GM19240 (cell line): ENCODE measurements around the gene CERK.
A peak's percentile ranks its signal among the peaks of the same experiment; 100 is the strongest.

Experiments used
- DNase-seq: peaks from one replicate; pipeline ENCODE4 v3.0.0; 2011; ENCODE audit warnings: low spot score; ENCODE audit not compliant: insufficient read length

The CERK gene

GRCh38 chr22:46678785-46679700 lies 59.0 kb downstream of the CERK start:
- DNase-seq = no peak

- no peak for DNase-seq
Observed at GRCh38 chr22:46678003-46678657, 59.9 kb downstream of the CERK start.

GRCh38 chr22:46677323-46678002 lies 60.6 kb downstream of the CERK start:
- DNase-seq = no peak

GRCh38 chr22:46676881-46677280 lies 61.2 kb downstream of the CERK start:
- no peak for DNase-seq

- no peak for DNase-seq
Observed at GRCh38 chr22:46676479-46676878, 61.6 kb downstream of the CERK start.

DNA sequence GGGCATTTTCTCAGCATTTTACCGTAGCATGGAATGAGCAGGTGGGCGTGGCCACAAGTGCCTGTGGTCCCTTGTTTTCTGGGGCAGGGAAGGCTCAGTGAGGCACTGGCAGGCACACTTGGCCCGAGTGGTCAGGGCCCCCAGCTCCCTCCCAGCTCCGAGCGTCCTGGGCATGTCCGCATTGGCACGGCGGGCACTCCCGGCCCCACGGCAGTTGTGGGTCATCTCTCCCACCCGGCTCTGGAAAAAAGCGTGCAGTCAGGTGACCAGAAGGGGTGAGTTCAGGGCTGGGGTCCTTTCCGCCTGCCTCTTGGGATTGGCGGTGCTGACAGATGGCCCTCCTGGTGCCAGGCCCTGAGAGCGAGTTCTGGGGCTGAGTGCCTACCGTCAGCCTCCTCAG lies 62.1 kb downstream of the CERK start:
- no peak for DNase-seq

DNA sequence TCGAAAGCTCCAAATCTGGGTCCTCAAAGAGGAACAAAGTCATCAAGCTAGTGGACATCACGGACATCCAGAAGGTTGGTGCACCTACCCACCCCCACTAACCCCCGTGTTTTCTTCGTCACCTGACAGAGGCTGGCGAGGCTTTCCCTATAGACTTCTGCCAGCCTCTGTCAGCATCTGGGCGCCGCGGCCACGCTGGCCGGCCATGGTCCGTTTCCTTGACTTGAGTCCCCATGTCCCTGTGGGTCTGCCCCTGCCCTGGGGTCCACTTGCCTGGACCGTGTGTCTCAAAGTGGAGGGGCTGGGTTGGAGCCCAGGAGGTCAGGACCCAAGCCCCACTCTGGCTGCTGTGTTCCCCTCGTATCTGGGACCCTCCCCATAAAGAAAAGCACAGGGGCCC lies 62.6 kb downstream of the CERK start:
- no peak for DNase-seq

DNA sequence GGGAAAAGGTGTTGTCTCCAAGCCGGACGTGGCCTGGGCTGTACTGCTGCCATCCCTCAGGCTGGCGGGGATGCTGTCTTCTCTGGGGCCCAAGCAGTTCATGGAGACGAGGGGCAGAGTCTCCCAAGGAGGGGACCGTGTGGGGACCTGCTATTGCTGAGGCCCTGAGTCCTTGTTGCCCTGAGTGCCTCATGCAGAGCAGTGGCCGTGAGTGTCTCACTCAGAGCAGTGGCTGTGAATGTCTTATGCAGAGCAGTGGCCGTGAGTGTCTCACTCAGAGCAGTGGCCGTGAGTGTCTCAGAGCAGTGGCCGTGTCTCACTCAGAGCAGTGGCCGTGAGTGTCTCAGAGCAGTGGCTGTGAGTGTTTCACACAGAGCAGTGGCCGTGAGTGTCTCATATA lies 63.1 kb downstream of the CERK start:
- no peak for DNase-seq

DNA sequence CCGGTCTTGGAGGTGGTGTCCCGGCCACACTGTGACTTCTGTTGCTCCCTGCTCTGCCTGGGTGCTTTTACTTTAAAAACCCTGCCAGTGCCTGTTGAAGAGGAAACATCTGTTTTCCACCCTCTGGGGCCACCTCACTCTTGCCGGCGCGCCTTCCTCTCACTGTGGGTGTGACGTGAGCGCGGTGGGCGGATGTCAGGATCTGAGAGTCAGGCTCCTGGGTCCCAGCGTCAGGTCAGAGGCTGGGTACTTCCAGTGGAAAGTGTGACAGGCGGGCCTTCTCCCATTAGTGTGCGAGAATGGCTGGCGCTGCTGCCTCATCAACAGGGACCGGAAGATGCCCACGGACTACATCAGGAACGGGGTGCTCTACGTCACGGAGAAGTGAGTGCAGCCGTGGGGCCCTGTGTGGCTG lies 63.7 kb downstream of the CERK start:
- DNase-seq = peak; percentile 64

DNA sequence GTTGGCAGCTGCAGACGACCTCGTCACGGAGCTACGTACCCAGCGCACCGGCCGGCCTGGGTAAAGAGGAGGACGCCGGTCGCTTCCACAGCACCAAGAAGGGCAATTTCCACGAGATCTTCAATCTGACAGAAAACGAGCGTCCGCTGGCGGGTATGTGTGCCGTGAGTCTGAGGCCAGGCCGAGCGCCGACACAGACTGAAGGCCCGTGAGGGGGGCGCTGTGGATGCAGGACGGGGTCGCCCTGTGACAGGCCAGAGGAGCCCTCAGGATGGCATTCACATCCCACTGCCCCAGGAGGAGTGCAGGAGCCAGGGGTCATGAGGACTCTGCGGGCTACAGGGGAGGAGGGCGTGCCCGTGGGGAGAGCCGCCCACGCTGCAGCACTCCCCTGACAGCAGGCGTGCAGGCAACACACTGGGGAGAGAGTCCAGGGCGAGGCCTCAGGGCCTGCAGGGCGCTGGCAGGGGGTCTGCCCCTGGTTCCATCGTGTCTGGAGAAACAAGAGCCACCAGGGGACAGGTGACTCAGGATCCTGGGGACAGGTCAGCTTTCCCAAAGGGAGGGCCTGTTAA lies 64.3 kb downstream of the CERK start:
- DNase-seq = no peak

- DNase-seq = no peak
Observed at GRCh38 chr22:46673205-46673604, 64.8 kb downstream of the CERK start.

DNA sequence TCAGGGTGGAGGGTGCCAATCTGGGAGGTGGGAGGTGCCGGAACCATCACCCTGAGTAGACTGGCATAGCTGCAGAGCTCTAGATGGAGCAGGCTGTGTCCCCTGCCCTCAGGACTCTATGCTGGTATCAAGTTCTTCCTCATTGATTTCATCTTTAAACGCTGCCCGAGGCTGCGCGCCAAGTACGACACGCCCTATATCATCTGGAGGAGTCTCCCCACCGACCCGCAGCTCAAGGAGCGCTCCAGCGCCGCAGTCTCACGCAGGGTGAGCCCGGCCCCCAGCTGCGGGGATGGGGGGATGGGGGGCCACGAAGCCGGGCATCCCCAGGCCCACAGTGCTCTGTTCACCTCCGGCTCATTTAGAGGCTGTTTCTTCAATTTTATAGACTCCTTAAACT lies 65.3 kb downstream of the CERK start:
- DNase-seq = no peak

DNA sequence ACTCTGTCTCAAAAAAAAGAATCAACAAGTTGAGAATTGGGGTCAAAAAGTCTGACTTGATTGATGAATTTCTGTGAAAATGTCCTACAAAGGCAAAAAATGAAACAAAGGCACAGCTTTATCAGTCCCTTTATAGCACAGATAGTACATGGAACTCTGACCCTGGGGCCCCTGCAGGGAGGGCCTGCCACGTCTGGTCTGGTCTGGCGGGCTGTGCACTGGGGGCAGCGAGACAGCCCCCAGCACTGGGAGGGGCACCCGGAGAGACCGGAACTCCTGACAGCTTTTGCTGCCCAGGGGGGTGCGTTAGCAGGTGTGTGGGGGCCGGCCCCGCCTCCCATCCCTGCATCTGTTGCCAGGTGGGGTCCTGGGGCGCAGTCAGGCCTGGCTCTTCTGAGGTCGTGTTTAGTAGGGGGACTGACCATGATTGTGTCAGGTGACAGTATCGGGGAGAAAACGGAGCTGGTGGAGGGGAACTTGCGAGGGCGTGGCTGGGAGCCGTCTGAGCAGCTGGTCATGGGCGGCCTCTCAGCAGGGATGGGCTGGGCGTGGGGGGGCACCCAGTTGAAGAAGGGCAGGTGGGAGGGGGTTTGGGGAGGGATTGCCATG lies 66.1 kb downstream of the CERK start:
- no peak for DNase-seq

DNA sequence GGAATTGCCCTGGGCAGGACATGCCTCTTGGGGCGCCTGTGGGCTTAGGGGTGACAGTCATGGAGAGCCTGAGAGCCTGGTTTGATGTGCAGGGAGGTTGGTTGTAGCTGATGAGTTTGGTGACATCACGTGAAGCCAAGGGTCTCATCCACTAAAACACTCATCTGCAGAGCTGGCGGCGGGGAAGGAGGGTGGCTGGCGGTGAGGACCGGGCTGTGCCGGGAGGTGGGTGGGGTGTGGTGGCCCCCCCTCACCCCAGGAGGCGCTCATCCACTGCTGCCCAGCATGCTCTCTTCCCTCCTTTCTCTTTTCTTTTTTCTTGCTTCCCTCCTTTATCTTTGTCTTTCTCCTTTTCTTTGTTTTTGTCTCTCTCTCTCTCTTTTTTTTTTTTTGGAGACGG lies 68.9 kb downstream of the CERK start:
- DNase-seq = no peak

DNA sequence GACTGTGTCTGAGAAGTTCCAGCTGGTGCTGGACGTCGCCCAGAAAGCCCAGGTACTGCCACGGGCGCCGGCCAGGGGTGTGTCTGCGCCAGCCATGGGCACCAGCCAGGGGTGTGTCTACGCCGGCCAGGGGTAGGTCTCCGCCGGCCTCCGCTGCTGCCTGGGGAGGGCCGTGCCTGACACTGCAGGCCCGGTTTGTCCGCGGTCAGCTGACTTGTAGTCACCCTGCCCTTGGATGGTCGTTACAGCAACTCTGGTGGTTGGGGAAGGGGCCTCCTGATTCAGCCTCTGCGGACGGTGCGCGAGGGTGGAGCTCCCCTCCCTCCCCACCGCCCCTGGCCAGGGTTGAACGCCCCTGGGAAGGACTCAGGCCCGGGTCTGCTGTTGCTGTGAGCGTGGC lies 69.9 kb downstream of the CERK start:
- DNase-seq = no peak

GRCh38 chr22:46667245-46667623 lies 70.8 kb downstream of the CERK start:
- DNase-seq = no peak

GRCh38 chr22:46666577-46667244 lies 71.3 kb downstream of the CERK start:
- DNase-seq = no peak

DNA sequence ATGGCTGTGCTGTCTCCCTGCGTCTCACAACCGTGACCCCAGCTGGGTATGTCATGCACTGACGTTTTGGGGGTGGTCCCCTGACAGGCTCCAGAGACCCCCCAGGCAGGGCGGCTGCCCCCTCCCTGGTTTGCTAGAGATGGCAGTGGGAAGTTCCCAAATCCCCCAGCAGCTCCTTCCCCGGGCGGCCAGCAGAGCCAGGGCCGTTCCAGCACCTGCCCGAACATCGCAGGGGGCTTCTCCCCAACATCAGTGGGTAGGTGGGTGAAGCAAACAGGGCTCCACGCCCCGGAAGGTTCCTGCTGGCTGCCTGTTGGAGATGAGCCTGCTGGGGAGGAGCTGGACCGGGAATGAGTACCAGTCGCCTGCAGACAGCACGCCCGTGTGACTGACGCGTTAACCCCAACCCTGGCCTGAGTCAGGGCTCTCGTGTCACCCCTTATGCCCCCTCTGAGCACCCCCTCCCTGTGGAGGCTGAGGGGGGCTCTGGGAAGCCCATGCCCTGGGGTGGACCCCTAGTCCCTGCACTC lies 72.2 kb downstream of the CERK start:
- DNase-seq = no peak

GRCh38 chr22:46665151-46665695 lies 72.8 kb downstream of the CERK start:
- no peak for DNase-seq

GRCh38 chr22:46664301-46664855 lies 73.7 kb downstream of the CERK start:
- no peak for DNase-seq
